GM18867 (cell line): Measurements from ENCODE around the gene TBXA2R.

ENCODE experiments used
- ATAC-seq: cut with Tn5 transposase; IDR thresholded peaks from one replicate; pipeline ENCODE4 v1.9.1; 2021; ENCODE audit warnings: mild to moderate bottlenecking, moderate library complexity; ENCODE audit not compliant: unreplicated experiment

Gene TBXA2R

DNA sequence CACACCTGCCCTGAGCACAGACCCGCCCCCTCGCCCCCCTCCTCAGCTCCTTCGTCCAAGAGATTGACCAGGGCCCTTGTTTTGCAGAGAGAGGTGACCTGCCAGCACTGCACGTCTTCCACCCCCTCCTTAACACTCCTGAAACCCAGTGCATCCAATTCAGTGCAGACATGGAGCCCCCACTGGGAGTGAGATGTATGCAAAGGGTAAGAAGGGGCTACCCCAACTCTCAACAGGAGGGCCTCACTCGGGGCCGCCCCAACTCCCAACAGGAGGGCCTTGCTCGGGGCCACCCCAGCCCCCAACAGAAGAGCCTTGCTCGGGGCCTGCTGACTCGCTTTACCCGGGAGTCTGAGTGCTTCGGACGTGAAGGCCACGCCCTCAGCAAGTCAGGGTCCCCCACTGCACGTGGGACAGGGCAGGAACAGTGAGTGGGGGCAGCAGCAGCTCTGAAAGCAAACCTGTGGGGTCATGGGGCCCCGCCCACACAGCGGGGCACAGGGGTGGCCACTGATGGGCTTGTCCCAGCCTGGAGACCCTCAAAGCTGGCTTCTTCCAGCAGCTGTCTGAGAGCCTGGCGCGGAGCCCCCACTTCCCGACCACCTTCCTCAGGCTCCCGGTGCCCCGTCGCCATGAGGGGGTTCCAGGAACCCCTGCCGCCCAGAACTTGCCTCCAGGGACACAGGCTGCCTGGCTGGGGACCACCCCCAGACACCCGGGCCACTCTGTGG lies 14.3 kb upstream of the TBXA2R start:
- ATAC-seq = no peak

DNA sequence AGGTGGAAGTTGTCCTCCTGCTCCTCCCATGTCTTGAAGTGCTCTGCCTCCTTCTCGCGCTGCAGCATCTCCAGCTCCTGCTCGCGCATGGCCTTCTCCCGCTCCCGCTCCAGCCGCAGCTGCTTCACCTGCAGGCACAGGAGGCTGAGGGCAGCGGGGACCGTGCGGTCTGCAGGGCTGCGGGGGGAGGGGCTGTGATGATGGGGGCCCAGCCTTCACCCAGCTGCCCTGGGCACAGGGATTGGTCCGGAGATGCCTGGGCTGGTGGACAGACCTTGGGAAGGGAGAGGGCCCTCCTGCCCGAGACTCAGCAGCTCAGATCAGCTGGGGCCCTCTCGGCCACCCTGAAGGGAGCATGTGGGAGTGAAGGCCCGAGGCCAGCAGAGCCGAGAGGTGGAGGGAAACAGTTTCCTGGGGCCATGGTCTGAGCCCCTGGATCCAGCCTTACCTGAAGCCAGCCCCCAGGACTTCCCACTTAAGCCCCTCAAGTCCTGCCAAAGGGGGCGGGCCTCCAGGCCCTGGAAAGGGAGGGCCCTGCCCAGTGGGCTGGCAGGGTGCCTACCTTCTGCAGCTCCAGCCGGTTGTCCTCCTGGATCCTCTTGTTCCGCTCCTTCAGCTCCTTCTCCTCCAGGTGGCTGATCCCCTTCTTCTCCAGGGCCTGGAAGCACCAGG lies 13.6 kb upstream of the TBXA2R start:
- no peak for ATAC-seq

DNA sequence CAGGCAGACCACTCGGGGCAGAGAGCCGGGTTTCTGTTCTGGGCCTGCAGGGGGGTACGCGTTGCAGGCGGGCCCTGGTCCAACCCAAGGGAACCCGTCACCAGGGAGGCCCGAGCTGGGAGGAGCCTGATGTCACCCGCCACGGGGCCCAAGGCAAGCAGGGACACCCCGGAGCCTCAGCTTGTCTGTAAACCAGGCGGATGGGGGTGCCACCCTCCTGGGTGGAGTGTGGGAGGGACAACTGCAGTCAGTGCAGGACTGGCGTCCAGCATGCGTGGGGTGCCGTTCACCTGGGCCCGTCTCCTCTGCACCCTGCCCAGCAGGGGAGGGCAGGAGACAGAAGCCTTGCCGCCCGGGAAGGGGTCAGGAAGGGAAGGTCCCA lies 12.9 kb upstream of the TBXA2R start:
- no peak for ATAC-seq

DNA sequence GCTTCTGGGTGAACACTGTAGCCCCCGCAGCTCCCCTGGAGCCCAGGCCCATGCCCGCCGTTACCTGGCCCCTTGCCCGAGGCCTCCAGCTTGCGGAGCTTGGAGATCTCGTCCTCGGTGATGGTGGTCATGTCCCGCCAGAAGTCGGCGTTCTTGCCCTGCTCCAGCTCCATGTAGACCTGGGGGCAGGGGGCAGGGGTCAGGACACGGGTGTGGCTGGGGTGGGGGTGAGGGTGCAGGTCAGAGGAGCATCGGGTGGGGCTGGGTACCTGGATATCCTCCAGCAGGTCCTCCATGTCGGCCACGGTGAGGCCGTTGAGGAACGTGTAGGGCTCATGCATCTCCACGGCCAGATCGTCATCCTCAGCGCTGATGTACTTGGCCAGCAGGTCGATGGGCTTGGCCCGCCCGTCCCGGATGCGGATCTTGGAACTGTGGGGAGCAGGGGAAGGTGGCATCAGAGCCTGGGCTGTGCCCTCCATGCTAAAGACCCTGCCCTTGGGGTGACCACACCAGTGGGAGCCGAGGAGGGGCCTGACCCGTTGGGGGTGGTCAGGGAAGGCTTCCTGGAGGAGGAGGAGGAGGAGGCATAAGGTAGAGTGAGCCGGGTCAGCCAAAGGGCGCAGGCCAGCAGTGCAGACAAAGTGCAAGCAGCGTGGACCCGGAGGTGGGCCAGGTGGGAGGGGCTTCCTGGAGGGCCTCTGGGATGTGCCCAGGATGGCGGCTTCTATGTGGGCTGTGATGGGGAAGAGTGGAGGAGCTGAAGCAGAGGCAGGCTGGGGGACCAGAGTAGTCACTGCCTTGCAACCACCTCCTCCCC lies 12.3 kb upstream of the TBXA2R start:
- ATAC-seq = no peak

DNA sequence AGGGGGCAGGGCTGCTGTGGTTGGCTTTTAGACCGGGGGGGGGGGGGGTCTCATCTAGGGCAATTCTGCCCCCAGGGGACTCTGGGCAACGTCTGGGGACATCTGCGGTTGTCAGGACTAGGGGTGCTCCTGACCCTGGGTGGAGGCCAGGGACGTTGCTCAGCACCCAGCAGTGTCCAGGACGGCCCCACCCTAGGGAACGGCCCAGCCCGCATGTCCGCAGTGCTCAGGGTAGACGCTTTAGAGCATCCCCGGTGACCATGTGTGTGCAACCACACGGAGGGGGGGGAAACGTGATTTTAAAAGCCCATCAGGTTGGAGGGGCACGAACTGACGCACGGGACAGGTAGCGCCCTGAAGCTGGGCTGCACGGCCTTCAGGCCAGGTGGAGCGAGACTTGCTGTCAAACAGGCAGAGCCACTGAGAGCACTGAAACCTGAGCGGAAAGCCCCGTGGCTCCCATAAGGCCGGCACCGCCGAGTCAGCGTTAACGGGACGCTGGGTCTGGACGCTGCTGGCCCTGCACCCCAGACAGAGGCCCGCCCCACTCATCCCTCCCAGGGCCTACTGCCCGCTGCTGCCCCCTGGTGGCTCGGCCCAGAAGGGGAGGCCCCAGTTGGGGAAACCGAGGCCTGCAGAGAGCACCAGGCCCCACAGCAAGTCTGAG lies 11.6 kb upstream of the TBXA2R start:
- no peak for ATAC-seq

DNA sequence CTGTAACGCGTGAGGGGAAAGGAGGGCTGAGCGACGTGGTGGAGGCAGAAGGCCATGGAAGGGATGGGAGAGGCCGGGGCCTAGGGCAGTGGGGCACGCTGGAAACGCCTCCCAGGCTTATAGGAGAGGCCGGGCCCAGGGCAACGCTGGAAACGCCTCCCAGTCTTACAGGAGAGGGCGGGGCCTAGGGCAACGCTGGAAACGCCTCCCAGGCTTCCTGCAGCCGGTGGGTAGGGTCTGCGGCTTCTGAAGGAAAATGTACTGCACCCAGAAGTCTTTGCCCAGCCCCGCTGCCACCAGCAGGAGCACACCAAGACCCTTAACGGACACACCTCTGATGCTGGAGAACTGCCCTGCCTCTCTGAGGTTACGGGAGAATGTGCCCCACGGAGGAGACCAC lies 10.8 kb upstream of the TBXA2R start:
- no peak for ATAC-seq

DNA sequence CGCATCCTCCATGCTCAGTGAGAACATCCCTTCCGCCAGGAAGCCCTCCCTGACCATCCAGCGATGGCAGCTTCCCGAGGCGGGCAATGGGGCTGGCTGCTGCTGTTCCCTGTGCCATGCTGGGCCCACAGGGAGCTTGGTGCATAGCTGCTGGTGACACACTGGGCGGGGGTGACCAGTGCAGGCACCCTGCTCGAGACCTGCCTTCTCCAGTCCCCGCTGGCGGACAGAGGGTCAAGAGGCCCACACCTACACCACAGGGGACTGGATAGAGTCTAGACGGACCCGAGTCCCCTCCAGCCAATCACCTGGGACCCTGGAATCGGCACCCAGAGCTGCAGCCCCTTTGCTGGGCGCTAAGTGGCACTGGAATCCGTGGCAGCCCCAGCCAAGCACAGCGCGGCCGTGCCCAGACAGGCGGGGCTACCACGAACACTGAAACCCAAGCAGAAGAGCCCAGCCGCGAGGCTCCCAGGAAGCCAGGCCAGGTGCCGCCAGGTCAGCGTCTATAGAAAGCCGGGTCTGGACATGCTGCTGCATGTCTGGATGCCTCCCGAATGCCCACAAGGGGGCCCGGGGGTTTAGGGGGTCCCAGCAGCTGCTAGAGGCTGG lies 9.0 kb upstream of the TBXA2R start:
- no peak for ATAC-seq

DNA sequence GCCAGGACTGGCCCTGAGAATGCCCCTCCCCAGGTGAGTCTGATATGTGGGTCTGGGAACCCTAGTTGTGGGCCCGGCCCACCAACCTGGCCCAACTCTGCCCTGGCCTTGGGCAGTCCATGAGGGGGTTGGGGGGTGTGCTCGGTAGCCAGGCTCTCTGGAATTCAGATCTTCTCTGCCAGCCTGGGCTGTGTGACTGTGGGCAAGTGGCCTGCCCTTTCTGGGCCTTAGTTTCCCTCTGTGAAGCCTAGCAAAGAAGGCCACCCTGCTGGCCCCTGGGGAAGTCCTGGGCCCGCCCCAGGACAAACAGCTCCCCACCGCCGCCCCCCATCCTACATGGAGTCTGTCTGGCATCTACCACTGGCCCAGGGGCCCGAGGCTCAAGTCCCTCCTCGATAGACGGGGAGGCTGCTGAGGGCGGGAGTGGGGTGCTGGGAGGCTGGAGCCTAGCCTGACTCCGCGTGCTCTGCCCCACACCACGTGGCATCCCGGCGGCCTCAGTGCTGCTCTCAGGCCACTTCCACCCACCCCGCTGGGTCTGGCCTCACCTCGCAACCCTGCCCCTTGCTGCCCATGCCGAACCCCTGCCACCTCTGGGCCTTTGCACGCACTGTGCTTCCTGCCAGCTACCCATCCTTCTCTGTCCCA lies 8.3 kb upstream of the TBXA2R start:
- no peak for ATAC-seq

DNA sequence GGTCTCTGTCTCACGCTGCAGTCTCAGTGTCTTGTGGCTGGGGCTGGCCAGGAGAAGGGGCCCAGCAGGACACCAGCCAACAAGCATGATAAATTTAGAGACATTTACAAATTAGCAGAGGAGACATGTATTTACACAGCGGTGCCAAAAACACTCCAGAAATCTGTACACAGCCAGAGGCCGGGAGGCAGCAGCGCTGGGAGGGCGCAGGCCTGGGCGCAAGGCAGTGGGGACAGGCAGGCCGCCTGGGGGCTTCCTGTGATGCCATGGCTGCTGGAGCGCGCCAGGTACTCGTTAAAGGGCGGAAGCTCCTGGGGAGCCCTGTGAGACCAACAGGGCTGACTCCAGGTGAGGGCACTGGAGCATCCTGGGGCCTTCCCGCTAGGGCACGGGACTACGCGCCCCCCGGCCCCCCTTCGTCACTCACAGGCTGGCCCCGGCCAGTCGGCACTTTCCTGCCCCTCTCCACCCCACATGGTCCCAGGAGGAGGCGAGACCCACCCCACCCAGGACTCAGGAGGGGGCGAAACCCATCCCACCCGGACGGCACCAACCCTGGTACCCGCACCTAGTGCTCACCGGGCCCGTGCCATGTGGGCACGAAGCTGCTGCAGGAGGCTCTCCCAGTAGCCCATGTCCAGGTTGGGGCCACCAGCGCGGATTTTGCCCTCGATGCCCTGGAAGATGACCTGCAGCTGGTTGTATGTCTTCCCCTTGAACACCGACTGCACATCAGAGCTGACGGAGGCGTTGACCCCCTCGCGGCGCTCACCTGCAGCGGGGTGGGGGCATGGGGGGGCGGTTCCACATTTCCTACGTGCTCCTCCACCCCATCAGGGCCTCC lies 7.4 kb upstream of the TBXA2R start:
- no peak for ATAC-seq

DNA sequence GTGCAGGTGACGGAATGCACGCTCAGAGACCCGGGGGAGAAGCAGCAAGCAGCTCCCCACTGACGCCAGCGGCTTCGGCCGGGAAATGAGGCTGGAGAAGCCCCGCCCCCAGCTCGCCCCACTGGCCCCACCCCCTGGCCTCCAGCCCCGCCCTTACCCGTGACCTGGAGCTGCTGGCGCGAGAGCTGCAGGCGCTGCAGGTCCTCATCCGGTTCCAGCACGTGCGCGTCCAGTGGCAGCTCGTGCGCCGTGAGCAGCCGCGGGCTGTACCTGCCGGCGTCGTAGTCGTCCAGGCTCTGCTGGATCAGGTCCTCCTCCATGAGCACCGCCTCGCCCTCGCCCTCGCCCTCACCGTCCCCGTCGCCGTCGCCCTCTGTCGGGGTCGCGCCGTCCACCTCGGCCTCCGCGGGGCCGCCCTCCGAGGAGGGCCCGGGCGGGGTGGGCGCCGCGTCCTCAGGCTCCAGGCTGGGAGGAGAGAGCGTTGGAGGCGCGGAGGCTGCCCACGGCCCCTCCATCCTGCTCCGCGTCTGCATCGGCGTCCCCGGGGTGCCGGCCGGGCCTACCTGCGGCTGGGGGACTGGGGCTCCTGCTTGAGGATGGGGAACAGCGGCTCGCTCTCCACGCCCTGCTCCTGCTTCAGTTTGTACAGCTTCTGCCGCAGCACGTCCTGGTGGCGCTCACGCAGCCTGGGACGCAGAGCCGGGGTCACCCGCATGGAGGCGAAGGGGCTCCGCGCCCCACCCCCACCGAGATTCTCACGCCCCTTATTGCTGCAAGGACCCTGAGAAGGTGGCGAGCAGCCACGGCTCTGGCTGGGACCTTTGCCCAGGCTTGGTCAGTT lies 6.4 kb upstream of the TBXA2R start:
- no peak for ATAC-seq

DNA sequence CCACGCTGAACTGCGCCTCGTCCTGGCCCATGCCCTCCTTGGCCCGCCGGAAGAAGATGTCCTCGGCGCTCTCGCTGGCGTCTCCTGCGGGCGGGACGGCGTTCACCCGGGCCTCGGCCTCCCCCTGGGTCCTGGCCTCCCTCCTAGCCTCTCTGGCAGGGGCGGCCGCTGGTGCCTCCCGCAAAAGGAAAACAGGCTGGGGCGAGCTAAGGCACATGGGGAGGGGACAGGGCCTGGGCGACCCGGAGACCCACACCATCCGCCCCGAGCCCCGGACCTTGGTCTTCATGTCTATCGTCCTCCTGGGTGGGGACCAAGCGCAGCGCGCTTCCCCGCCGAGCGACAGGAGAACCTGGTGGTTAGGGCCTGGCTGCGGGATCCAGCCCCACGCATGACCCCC lies 5.7 kb upstream of the TBXA2R start:
- no peak for ATAC-seq

DNA sequence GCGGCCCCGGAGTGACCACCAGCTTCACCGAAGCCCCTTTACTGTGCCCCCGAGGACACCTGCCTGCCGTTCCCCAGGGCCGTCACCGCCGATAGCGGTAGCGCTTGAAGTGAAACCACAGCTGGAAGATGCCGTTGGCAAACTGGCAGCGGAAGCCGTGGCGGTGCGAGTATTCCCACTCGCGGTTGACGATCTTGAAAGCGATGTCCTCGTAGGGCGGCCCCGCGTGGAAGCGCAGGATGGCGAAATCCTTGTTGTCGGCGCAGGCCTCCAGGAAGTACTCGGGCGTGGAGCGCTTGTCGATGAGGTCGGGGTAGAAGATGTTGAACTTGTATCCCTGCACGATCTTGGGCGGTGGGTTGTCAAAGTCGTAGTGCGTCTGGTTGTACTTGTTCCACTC lies 5.2 kb upstream of the TBXA2R start:
- ATAC-seq = no peak

DNA sequence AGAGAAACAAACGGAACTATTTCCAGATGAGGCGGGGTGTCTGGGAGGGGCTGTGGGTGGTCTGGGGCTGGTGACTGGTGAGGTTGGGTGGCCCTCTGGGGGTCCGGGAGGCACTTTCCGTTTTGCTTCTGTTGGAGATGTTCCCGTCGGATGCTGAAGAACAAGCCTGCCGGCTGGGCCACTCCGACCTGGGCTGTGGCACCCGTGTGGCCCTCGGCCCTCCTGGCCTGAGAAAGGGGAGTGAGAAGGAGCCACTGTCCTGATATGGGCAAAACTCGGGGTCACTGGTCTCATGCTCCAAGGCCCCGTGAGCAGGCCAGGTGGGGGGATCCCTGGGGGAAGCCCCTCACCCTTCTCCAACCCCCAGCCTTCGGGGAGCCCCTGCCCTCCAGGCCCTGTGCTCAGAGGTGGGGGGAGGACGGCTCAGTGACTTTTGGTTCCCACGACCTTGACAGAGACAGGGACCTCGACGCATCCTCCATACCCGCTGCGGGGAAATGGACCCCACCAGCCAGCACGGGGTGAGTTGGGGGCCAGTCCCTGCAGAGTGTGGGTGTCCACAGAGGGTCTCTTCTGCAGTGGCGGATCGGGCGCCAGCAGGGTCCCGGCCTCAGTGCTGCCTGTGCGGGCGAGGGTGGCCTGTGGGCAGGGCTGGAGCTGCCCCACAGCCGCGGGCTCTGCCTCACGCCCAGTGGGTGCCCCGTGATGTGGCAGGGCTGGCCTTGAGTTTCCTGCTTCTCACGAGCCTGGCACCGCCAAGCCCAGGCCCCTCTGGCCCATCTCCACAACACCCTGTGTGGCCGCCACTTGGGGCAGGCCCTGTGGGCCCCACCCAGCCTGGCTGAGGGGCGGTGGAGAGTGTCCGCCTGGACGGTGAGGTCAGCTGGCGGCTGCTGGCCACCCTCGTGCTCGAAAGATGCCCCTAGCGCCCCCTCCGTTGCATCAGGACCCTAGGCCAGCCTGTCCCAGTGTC lies 4.4 kb upstream of the TBXA2R start:
- ATAC-seq = no peak

DNA sequence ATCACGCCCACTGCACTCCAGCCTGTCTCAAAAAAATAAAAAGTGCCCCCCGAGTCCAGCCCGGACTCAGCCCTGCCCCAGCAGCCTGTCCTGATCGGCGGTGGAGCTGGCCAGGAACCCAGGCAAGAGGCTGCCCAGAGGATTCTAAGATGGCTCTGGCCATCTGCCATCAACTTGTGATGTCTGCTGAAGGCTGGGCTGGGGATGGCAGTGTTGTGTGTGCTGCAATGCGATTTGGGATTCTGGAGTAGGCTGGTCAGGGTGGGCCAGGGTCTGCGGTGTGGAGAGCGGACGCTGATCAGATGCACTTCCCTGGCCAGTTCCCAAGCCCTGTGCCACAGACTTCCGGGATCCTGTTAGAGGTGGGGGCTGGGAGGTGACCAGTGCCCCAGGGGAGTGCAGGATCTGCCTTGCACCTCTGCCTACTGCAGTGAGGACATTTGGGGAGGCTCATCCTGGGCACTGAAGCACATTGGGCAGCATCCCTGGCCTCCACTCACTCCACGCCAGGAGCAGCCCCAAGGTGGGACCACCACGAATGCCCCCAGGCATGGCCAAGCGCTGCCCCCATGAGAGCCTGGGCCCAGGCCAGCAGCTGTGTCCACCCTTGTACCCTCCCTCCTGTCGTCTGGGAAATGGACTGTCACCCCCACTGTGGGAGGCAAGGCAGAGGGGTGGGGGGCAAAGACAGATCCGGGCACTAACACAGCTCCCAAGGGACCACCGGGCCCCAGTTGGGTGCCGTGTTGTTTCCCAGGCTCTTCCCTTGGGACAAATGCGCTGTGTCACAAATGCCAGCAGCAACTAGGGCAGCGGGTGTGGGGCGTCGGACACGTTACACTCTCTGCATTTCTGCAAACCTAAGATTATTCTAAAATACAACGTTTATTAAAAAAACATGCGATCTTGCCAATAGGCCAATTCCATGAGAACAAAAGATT lies 3.4 kb upstream of the TBXA2R start:
- ATAC-seq = no peak

DNA sequence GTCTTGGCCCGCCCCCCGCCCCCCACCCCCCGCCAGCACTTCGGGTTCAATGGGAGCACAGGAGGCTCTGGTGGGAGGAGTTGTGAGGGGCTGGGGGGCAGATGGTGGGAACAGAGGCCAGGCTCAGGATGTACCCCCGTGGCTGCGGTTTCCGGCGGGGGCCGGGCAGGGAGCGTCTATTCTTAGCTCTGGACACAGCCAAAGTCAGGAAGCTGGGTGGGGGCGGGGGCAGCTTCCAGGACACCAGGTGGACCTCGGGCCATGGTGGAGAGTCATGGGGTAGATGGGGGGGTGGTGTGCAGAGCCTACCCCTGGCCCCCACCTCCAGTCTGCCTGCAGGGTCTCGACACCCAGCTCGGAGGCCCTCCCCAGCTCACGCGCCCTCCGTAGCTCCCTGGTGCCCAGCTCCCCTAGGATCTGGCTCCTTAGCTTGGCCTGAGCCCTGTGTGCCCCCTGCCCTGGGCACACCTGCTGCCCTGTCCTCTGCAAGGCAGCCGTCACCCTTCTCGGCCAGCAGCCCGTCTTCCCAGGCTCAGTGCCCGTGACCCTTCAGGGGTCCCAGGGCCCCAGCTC lies 2.2 kb upstream of the TBXA2R start:
- ATAC-seq = no peak

DNA sequence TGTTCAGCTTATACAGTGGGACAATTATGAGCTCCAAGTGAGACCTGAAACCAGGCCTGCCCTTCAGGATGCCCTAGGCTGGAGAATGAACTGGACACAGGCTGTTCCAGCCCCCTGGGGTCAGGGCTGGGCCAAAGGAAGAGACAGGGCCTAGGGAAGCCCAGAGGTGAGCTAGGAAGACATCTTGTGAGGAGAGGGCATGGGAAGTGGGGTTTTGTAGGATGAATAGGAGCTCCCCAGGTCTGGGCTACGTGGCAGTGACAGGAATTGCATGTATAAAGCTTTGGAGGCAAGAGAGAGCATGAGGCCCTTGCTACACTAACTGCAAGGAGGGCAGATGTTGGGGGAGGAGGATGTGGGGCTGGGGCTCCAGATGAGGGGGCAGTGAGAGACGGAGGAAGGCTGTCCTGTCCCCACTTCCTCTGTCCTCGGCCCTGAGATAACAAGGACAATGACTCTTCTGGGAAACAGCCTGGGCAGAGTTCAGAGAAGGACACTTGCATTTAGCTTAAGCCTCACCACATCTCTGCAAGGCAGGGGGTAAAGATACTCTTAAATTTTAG lies 1.5 kb upstream of the TBXA2R start:
- no peak for ATAC-seq
